HepG2 (cell line): ENCODE data around the gene BIVM. TPM values are rescaled to one million over a fixed set of nuclear protein-coding genes. Genes with fewer than 3 reads are reported as not detected.

Experiments
- FOXA3 ChIP-seq: IDR thresholded peaks from 2 replicates; pipeline ENCODE4 v1.6.1; 2016; ENCODE audit warnings: missing genetic modification reagents, missing compliant biosample characterization
- NFYB ChIP-seq: sonication (generic); formaldehyde crosslinking; IDR thresholded peaks from 2 replicates; pipeline ENCODE4 v1.4.0; 2020; ENCODE audit warnings: missing genetic modification reagents
- ONECUT2 ChIP-seq: sonication (generic); formaldehyde crosslinking; IDR thresholded peaks from 2 replicates; pipeline ENCODE4 v1.4.0; 2020; ENCODE audit warnings: missing genetic modification reagents
- PHF8 ChIP-seq: sonication (generic); formaldehyde crosslinking; IDR thresholded peaks from 2 replicates; pipeline ENCODE4 v1.5.0; 2020; ENCODE audit warnings: missing genetic modification reagents
- PRDM10 ChIP-seq: sonication (generic); formaldehyde crosslinking; IDR thresholded peaks from 2 replicates; pipeline ENCODE4 v1.4.0; 2020; ENCODE audit warnings: low read depth, missing genetic modification reagents
- REL ChIP-seq: sonication (generic); formaldehyde crosslinking; conservative IDR thresholded peaks from 2 replicates; pipeline ENCODE4 v1.8.0; 2022; ENCODE audit warnings: mild to moderate bottlenecking, missing genetic modification reagents, moderate library complexity
- ZBTB39 ChIP-seq: sonication (generic); formaldehyde crosslinking; IDR thresholded peaks from 2 replicates; pipeline ENCODE4 v1.5.0; 2020; ENCODE audit warnings: missing genetic modification reagents
- ZNF142 ChIP-seq: sonication (generic); formaldehyde crosslinking; IDR thresholded peaks from 2 replicates; pipeline ENCODE4 v1.4.0; 2020; ENCODE audit warnings: missing genetic modification reagents
- ZNF574 ChIP-seq: sonication (generic); formaldehyde crosslinking; IDR thresholded peaks from 2 replicates; pipeline ENCODE4 v1.4.0; 2020; ENCODE audit warnings: missing genetic modification reagents
- ZNF580 ChIP-seq: IDR thresholded peaks from 2 replicates; pipeline ENCODE4 v1.6.1; 2016; ENCODE audit warnings: low read depth, borderline replicate concordance
- ZNF777 ChIP-seq: sonication (generic); formaldehyde crosslinking; IDR thresholded peaks from 2 replicates; pipeline ENCODE4 v1.4.0; 2020; ENCODE audit warnings: missing genetic modification reagents
- polyA plus RNA-seq, 8 experiments: library from polyadenylated mRNA; depleted of rRNA in 3 of 8; stranded (reverse) in 7 of 8; unstranded in 1 of 8; fragments of >200 nt; fragmentation: Illumina TruSeq in 4 of 8; extraction: Trizol in 4 of 8; gene quantifications; 2 replicates each; pipeline versions ENCODE4 v1.2.1 to v1.2.3, GENCODE V29; 2011 to 2016; ENCODE audit warnings: low read depth in 4 of 8, missing spikeins in 1 of 8, mixed read lengths in 1 of 8; ENCODE audit not compliant: insufficient read depth in 1 of 8
- total RNA-seq, 5 experiments: library from RNA; depleted of rRNA; stranded (reverse); fragments of >200 nt; fragmentation: Illumina TruSeq; extraction: Trizol; gene quantifications; 2 replicates each; pipeline ENCODE4 v1.2.3, GENCODE V29; 2016; ENCODE audit warnings: low read depth in 1 of 5

The BIVM gene
- total and polyA plus RNA-seq, 2 of the 13 experiments (the other 11 are each of a cell fraction or from before 2014, with no cell fraction given), result 10.4 to 15.8 TPM

- TF ChIP-seq PRDM10 (CRISPR knock-in tag) (peak; percentile 36; the same call in 1 of the 2 replicates), ZNF142 (peak; percentile 55), ZBTB39 (CRISPR knock-in tag) (0 out of 2 replicates have a peak, but pooled peaks have one; percentile 42), PHF8 (peak; percentile 81), FOXA3 (CRISPR knock-in tag) (no peak), ONECUT2 (no peak), ZNF574 (CRISPR knock-in tag) (peak; percentile 81), ZNF580 (CRISPR knock-in tag) (peak; percentile 77; the same call in 1 of the 2 replicates), NFYB (CRISPR knock-in tag) (peak; percentile 99), REL (CRISPR knock-in tag) (no peak), ZNF777 (peak; percentile 87)
These were observed at the start of gene BIVM, which contains the start of gene POGLUT2 (continued) for GRCh38 chr13:102798581-102799425.
